ENCODE results near the gene PCBP4. TPM values are rescaled to one million over a fixed set of nuclear protein-coding genes. Genes with fewer than 3 reads are reported as not detected.

PCBP4 gene
- total and polyA plus RNA-seq, 2 donors (not counting 1 experiment from before 2014, with no cell fraction given), result 15.3 to 25.6 TPM

GRCh38 chr3:51943451-51944391 is 23.5 kb downstream of the PCBP4 start:
- peaks cover 0 to 10% of the 10 kb centered on the region in 2 experiments for H3K36me3 ChIP-seq (replicated peaks in 1 of 2; ENCODE audit: control extremely low read depth in 1 of 2, control insufficient read depth in 1 of 2, extremely low read depth in 1 of 2, insufficient read depth in 2 of 2, low read length in 1 of 2)
- no peaks in the 10 kb centered on the region for H3K9me3 ChIP-seq (ENCODE audit: control extremely low read depth in 1 of 3, control insufficient read depth in 2 of 3, insufficient read depth in 1 of 3, low read length in 2 of 3)
- Mint-ChIP-seq H3K9me3 (ENCODE audit: insufficient read depth) (no peaks in the 10 kb centered on the region), H3K4me1 (peaks cover 36% of the 10 kb centered on the region), H3K27me3 (no peaks in the 10 kb centered on the region), H3K4me3 (peak overlapping the region; percentile 95), H3K27ac (peak overlapping the region; percentile 59)
- H3K27me3 ChIP-seq (replicated peaks in 1 of 4; ENCODE audit: control extremely low read depth in 1 of 4, control insufficient read depth in 3 of 4, insufficient read depth in 4 of 4, low read length in 3 of 4), result no peaks in the 10 kb centered on the region
- intact Hi-C loops (cut with micrococcal nuclease), result loop anchor here (5.0 kb wide), 2 partner anchors 261 to 556 kb away; partner anchors contain the start of gene MANF
- TF ChIP-seq, protein P1, sequence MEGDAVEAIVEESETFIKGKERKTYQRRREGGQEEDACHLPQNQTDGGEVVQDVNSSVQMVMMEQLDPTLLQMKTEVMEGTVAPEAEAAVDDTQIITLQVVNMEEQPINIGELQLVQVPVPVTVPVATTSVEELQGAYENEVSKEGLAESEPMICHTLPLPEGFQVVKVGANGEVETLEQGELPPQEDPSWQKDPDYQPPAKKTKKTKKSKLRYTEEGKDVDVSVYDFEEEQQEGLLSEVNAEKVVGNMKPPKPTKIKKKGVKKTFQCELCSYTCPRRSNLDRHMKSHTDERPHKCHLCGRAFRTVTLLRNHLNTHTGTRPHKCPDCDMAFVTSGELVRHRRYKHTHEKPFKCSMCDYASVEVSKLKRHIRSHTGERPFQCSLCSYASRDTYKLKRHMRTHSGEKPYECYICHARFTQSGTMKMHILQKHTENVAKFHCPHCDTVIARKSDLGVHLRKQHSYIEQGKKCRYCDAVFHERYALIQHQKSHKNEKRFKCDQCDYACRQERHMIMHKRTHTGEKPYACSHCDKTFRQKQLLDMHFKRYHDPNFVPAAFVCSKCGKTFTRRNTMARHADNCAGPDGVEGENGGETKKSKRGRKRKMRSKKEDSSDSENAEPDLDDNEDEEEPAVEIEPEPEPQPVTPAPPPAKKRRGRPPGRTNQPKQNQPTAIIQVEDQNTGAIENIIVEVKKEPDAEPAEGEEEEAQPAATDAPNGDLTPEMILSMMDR (IDR thresholded peaks at IDR 0.05), result no peak
- TF ChIP-seq EZH2 (IDR thresholded peaks at IDR 0.05; ENCODE audit: borderline replicate concordance, insufficient read depth, low read depth, low read length, poor library complexity, severe bottlenecking), result no peak
- H3K4me2 ChIP-seq (replicated peaks; ENCODE audit: low read depth, low read length, poor library complexity, severe bottlenecking), result peak overlapping the region; percentile 96
- POLR2A ChIA-PET, result interaction anchor here (0.6 to 2.5 kb wide), 2 partner anchors 30 to 512 kb away, joined by 3 to 13 read pairs; partner anchors contain the start of genes ABHD14A, ABHD14B and NISCH
- no peaks in the 10 kb centered on the region for H4K20me1 ChIP-seq (ENCODE audit: control insufficient read depth, insufficient read depth, low read length, poor library complexity, severe bottlenecking)
- CTCF ChIA-PET, result interaction anchor here (0.8 to 3.4 kb wide), 7 partner anchors 19 to 217 kb away, joined by 3 to 45 read pairs (median 6); partner anchors contain the start of genes ABHD14A, ABHD14B and PCBP4
- H3K4me1 ChIP-seq (ENCODE audit: control insufficient read depth in 2 of 2, insufficient read depth in 2 of 2, low read length in 2 of 2), result peaks cover 22 to 26% of the 10 kb centered on the region in 2 donors
- no peak overlapping the region for H3K9ac ChIP-seq (ENCODE audit: low read length)
- DNase-seq, result peak; percentile 30
- no peak overlapping the region for H3K4me3 ChIP-seq (ENCODE audit: control extremely low read depth in 1 of 5, extremely low read depth in 1 of 5, insufficient read depth in 1 of 5, low read depth in 2 of 5, low read length in 4 of 5)
- peaks cover 21% of the 10 kb centered on the region for H3K79me2 ChIP-seq (ENCODE audit: control insufficient read depth, insufficient read depth, low read length)
- WGBS (ENCODE audit: insufficient coverage), result 96% methylated on average over 21 of the region's 21 CpGs
- H3K27ac ChIP-seq (ENCODE audit: low read length in 2 of 2), result no peak overlapping the region
- ATAC-seq (ENCODE audit: low read depth), result no peak
- H2AFZ ChIP-seq (ENCODE audit: insufficient read depth, low read depth, low read length, poor library complexity, severe bottlenecking), result peak overlapping the region; percentile 92

Measured in B cell (primary cell).